ENCODE measurements around the gene UCK2.

GRCh38 chr1:165938844-165939243 is 111.4 kb downstream of the UCK2 start:
- TF ChIP-seq CTCF (IDR thresholded peaks at IDR 0.05) (no peak), POLR2A (IDR thresholded peaks at IDR 0.05) (no peak)
